Panc1 (cell line): ENCODE data around the gene TSPAN5. TPM values are rescaled to one million over a fixed set of nuclear protein-coding genes. Genes with fewer than 3 reads are reported as not detected.

Experiments used
- ATAC-seq: fragments of 200-7000 bp; cut with Tn5 transposase; 2 replicates; pipeline ENCODE4 v1.9.1; 2020; ENCODE audit warnings: mild to moderate bottlenecking, moderate library complexity
- BruUV-seq: library from RNA; stranded (reverse); fragments of 400-500 nt; replicated peaks from 2 replicates; lab custom pipeline; 2021; lab: Mats Ljungman, UMichigan
- CTCF ChIA-PET: fragments of 300-600 bp; sonication (Branson Sonifier 250); formaldehyde crosslinking; loops from one replicate; lab custom pipeline; 2022; ENCODE audit warnings: antibody characterized with exemption; lab: Charles Lee
- POLR2A ChIA-PET: fragments of 300-600 bp; sonication (Branson Sonifier 250); formaldehyde crosslinking; loops from one replicate; lab custom pipeline; 2022; ENCODE audit warnings: antibody characterized with exemption; lab: Charles Lee
- DNase-seq: peaks from one replicate; pipeline ENCODE4 v3.0.0-alpha.2; 2010; ENCODE audit warnings: low read depth, low spot score
- H3K27ac ChIP-seq: 2 replicates; pipeline ENCODE4 v1.5.1; 2011; ENCODE audit warnings: mild to moderate bottlenecking, low read length, inconsistent platforms
- H3K27me3 ChIP-seq: fragments of 200-500 bp; sonication (Bioruptor generic); 2 replicates; pipeline ENCODE4 v1.6.0; 2014; ENCODE audit warnings: low read length, inconsistent platforms; ENCODE audit not compliant: control insufficient read depth, insufficient read depth
- H3K36me3 ChIP-seq: fragments of 200-500 bp; sonication (Bioruptor generic); 2 replicates; pipeline ENCODE4 v1.5.1; 2014; ENCODE audit warnings: inconsistent platforms, mild to moderate bottlenecking, low read length, moderate library complexity; ENCODE audit not compliant: control insufficient read depth, insufficient read depth
- H3K4me1 ChIP-seq: 2 replicates; pipeline ENCODE4 v1.5.1; 2011; ENCODE audit warnings: inconsistent platforms, mild to moderate bottlenecking, low read length, moderate library complexity; ENCODE audit not compliant: control insufficient read depth, insufficient read depth
- H3K4me3 ChIP-seq, 2 experiments: 2 replicates each; pipeline ENCODE4 v1.5.1; 2011 to 2012; ENCODE audit warnings: low read depth in 2 of 2, low read length in 2 of 2, mild to moderate bottlenecking in 2 of 2, inconsistent platforms in 1 of 2, moderate library complexity in 1 of 2
- H3K9me3 ChIP-seq: fragments of 200-500 bp; sonication (Bioruptor generic); 2 replicates; pipeline ENCODE4 v1.5.1; 2014; ENCODE audit warnings: low read depth, mild to moderate bottlenecking, inconsistent platforms, low read length, moderate library complexity; ENCODE audit not compliant: control insufficient read depth, insufficient read depth
- CTCF ChIP-seq: fragments of 450-650 bp; IDR thresholded peaks from 2 replicates; pipeline ENCODE4 v1.5.1; 2017; ENCODE audit warnings: mild to moderate bottlenecking
- POLR2AphosphoS5 ChIP-seq: IDR thresholded peaks from 2 replicates; pipeline ENCODE4 v1.6.1; 2012; ENCODE audit warnings: mild to moderate bottlenecking, low read depth, low read length, moderate library complexity
- REST ChIP-seq, 2 experiments: IDR thresholded peaks; 2 replicates each; pipeline ENCODE4 v1.6.1; 2011 to 2012; ENCODE audit warnings: low read depth in 2 of 2, control low read depth in 1 of 2, low read length in 1 of 2, mild to moderate bottlenecking in 1 of 2, moderate library complexity in 1 of 2; ENCODE audit not compliant: insufficient read depth in 1 of 2
- SIN3A ChIP-seq: IDR thresholded peaks from 2 replicates; pipeline ENCODE4 v1.6.1; 2012; ENCODE audit warnings: low read depth, mild to moderate bottlenecking, low read length, moderate library complexity, borderline replicate concordance; ENCODE audit not compliant: insufficient read depth
- TCF7L2 ChIP-seq: IDR thresholded peaks from 2 replicates; pipeline ENCODE4 v1.6.1; 2011; ENCODE audit warnings: mild to moderate bottlenecking, low read depth, low read length, inconsistent platforms
- in situ Hi-C: cut with HindIII; loops from 2 replicates; pipeline ENCODE4 v1.10.0; 2016; ENCODE audit warnings: low sequenced_read_pairs, low pct_unique_long_range_greater_than_20kb
- intact Hi-C: fragments of 100-400 bp; cut with micrococcal nuclease; formaldehyde crosslinking; loops from one replicate; pipeline ENCODE4 v1.10.0; 2022; ENCODE audit not compliant: unreplicated experiment
- total RNA-seq: library from RNA; stranded (reverse); gene quantifications from one replicate; pipeline ENCODE4 v1.2.1, GENCODE V29; 2021; ENCODE audit not compliant: unreplicated experiment

The TSPAN5 gene
- total RNA-seq, 1 experiment from 2014 or later, result 61.9 TPM

GRCh38 chr4:98512918-98513317 is 145.5 kb downstream of the TSPAN5 start:
- Histone ChIP-seq H3K9me3 (no peaks in the 10 kb centered on the region), H3K27me3 (no peaks in the 10 kb centered on the region), H3K27ac (no peak overlapping the region), H3K4me3 (no peak overlapping the region), H3K36me3 (no peaks in the 10 kb centered on the region), H3K4me1 (peaks cover 16% of the 10 kb centered on the region)
- CTCF ChIA-PET, result no interaction called here
- no peak for TF ChIP-seq POLR2AphosphoS5
- no peak for TF ChIP-seq SIN3A
- no peak for TF ChIP-seq TCF7L2
- TF ChIP-seq CTCF, result no peak
- no peak for TF ChIP-seq REST (IDR thresholded peaks at IDR 0.05; ENCODE audit: insufficient read depth in 1 of 2, low read depth in 2 of 2, low read length in 1 of 2)
- POLR2A ChIA-PET, result no interaction called here
- BruUV-seq, result no TSS peak
- in situ Hi-C loops, result no loop called here
- intact Hi-C loops, result no loop called here
- DNase-seq, result no peak
- no peak for ATAC-seq

GRCh38 chr4:98510757-98511517 is 147.5 kb downstream of the TSPAN5 start:
- BruUV-seq, result no TSS peak
- H3K4me1 ChIP-seq, result peaks cover 9% of the 10 kb centered on the region
- no peaks in the 10 kb centered on the region for H3K9me3 ChIP-seq
- CTCF ChIA-PET, result no interaction called here
- in situ Hi-C loops, result no loop called here
- DNase-seq (no peak), ATAC-seq (no peak)
- TF ChIP-seq SIN3A (no peak), TCF7L2 (no peak), POLR2AphosphoS5 (no peak), REST (IDR thresholded peaks at IDR 0.05; ENCODE audit: insufficient read depth in 1 of 2, low read depth in 2 of 2, low read length in 1 of 2) (no peak), CTCF (no peak)
- intact Hi-C loops, result no loop called here
- H3K36me3 ChIP-seq, result no peaks in the 10 kb centered on the region
- no peaks in the 10 kb centered on the region for H3K27me3 ChIP-seq
- H3K27ac ChIP-seq, result no peak overlapping the region
- POLR2A ChIA-PET, result no interaction called here
- no peak overlapping the region for H3K4me3 ChIP-seq
